ENCODE results near the gene CCL14. TPM values are rescaled to one million over a fixed set of nuclear protein-coding genes. Genes with fewer than 3 reads are reported as not detected.
"Not testable (repeated sequence)": the region's sequence is repeated elsewhere in the genome, so short reads cannot be mapped to it uniquely, and the experiment has no call there.

The CCL14 gene
- total RNA-seq, 4 donors from 2014 or later = 3.0 to 43.0 (median 23.2) TPM

GRCh38 chr17:36001862-36002603 lies 15.5 kb upstream of the CCL14 start:
- no peaks in the 10 kb centered on the region for H3K9me3 ChIP-seq
- no peaks in the 10 kb centered on the region for H3K36me3 ChIP-seq
- WGBS, 2 donors = 51 to 60% methylated on average over 6 of the region's 6 CpGs
- no peaks in the 10 kb centered on the region for H3K27me3 ChIP-seq
- no peak overlapping the region for H3K27ac ChIP-seq
- no peak overlapping the region for H3K4me3 ChIP-seq (replicated peaks in 1 of 3)
- H3K4me1 ChIP-seq = peaks cover 8 to 10% of the 10 kb centered on the region in 2 donors
- intact Hi-C loops (cut with DNase I) = no loop called here
- DNase-seq = peak; percentile 75 to 80
- no peak for TF ChIP-seq CTCF (IDR thresholded peaks at IDR 0.05)
- TF ChIP-seq POLR2A (IDR thresholded peaks at IDR 0.05) = no peak

- no peaks in the 10 kb centered on the region for H3K36me3 ChIP-seq
- H3K27ac ChIP-seq = no peak within 1 kb of the TSS
- no peak for TF ChIP-seq POLR2A (IDR thresholded peaks at IDR 0.05)
- no peak for TF ChIP-seq CTCF (IDR thresholded peaks at IDR 0.05)
- intact Hi-C loops (cut with DNase I) = no loop called here
- peaks cover 8 to 10% of the 10 kb centered on the region in 2 donors for H3K4me1 ChIP-seq
- DNase-seq = no peak
- 68 to 76% methylated on average over 6 of the region's 6 CpGs for WGBS, 2 donors
- no peaks in the 10 kb centered on the region for H3K27me3 ChIP-seq
- no peak within 1 kb of the TSS for H3K4me3 ChIP-seq (replicated peaks in 1 of 3)
- no peaks in the 10 kb centered on the region for H3K9me3 ChIP-seq
Observed at GRCh38 chr17:36001110-36001771, 14.7 kb upstream of the CCL14 start, which contains the start of gene CCL15. Gene CCL15, minus strand, starts transcription at chr17:36001553. Its CDS starts 61 bp downstream, at chr17:36001492.

GRCh38 chr17:36000732-36001109 lies 14.2 kb upstream of the CCL14 start:
- no peaks in the 10 kb centered on the region for H3K27me3 ChIP-seq
- peaks cover 8 to 10% of the 10 kb centered on the region in 2 donors for H3K4me1 ChIP-seq
- no peaks in the 10 kb centered on the region for H3K9me3 ChIP-seq
- 77 to 90% methylated on average over 6 of the region's 6 CpGs for WGBS, 2 donors
- H3K4me3 ChIP-seq (replicated peaks in 1 of 3) = no peak overlapping the region
- no peak overlapping the region for H3K27ac ChIP-seq
- DNase-seq = no peak
- H3K36me3 ChIP-seq = no peaks in the 10 kb centered on the region
- TF ChIP-seq CTCF (IDR thresholded peaks at IDR 0.05) = no peak
- TF ChIP-seq POLR2A (IDR thresholded peaks at IDR 0.05) = no peak
- intact Hi-C loops (cut with DNase I) = no loop called here

GRCh38 chr17:35998756-35999155 lies 12.2 kb upstream of the CCL14 start:
- Histone ChIP-seq H3K27me3 (no peaks in the 10 kb centered on the region), H3K4me1 (peaks cover 8 to 10% of the 10 kb centered on the region in 2 donors), H3K36me3 (no peaks in the 10 kb centered on the region), H3K27ac (no peak overlapping the region), H3K9me3 (no peaks in the 10 kb centered on the region), H3K4me3 (replicated peaks in 1 of 3) (no peak overlapping the region)
- no peak for DNase-seq
- intact Hi-C loops (cut with DNase I) = no loop called here
- WGBS, 2 donors = 62 to 91% methylated on average over 1 of the region's 1 CpG
- TF ChIP-seq CTCF (IDR thresholded peaks at IDR 0.05) = no peak

DNA sequence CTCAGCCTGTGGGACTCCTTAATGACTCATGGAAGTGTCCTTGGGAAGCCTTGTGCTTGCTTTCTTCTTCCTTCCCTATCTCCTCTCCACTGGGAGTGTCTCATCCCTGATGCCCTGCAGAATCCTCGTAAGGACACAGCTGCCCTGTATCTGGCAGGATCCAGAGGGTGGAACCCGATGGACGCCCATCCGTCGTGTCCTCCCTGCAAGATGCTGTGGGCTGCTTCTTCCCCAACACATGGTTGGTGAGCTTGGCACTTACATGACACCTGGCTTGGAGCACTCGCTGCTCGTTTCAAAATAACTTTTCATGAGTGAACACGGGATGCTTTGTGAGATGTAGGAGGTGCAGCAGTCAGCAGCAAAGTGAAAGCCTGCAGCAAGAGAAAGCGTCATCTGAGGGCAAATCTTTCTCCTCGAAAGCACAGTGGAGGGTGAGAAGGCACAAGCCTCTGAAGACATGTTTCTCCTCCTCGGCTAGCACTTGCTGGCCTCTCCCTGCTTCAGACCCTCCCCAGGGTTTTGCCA lies 11.6 kb upstream of the CCL14 start:
- Histone ChIP-seq H3K9me3 (no peaks in the 10 kb centered on the region), H3K27ac (no peak overlapping the region), H3K4me3 (replicated peaks in 1 of 3) (no peak overlapping the region), H3K36me3 (no peaks in the 10 kb centered on the region), H3K27me3 (no peaks in the 10 kb centered on the region), H3K4me1 (peaks cover 8 to 10% of the 10 kb centered on the region in 2 donors)
- TF ChIP-seq CTCF (IDR thresholded peaks at IDR 0.05) = no peak
- TF ChIP-seq POLR2A (IDR thresholded peaks at IDR 0.05) = no peak
- intact Hi-C loops (cut with DNase I) = no loop called here
- no peak for DNase-seq
- WGBS, 2 donors = 76 to 87% methylated on average over 11 of the region's 11 CpGs

DNA sequence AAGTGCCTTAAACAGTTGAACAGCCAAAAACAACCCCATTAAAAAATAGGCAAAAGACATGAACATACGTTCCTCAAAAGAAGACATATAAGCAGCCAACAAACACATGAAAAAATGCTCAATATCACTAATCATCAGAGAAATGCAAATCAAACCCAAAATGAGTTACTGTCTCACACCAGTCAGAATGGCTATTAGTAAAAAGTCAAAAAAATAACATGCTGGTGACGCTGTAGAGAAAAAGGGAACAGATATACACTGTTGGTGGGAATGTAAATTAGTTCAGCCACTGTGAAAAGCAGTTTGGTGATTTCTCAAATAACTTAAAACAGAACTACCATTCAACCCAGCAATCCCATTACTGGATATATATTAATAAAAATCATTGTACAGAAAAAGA lies 8.8 kb upstream of the CCL14 start:
- H3K36me3 ChIP-seq; H3K4me1 ChIP-seq; H3K27me3 ChIP-seq; H3K9me3 ChIP-seq; intact Hi-C loops (cut with DNase I); H3K4me3 ChIP-seq (replicated peaks in 1 of 3); H3K27ac ChIP-seq; DNase-seq: not testable (repeated sequence)
- 53 to 77% methylated on average over 2 of the region's 2 CpGs for WGBS, 2 donors

Data from thyroid gland (tissue), 4 donors.